HPDE6-E6E7 (cell line): Measurements from ENCODE around the gene MYH9.
"Not testable (repeated sequence)": the region's sequence is repeated elsewhere in the genome, so short reads cannot be mapped to it uniquely, and the experiment has no call there.

Source experiments
- DNase-seq: peaks from one replicate; pipeline ENCODE4 v3.0.0; 2011; ENCODE audit warnings: missing footprints; ENCODE audit errors: extremely low spot score

The MYH9 gene

DNA sequence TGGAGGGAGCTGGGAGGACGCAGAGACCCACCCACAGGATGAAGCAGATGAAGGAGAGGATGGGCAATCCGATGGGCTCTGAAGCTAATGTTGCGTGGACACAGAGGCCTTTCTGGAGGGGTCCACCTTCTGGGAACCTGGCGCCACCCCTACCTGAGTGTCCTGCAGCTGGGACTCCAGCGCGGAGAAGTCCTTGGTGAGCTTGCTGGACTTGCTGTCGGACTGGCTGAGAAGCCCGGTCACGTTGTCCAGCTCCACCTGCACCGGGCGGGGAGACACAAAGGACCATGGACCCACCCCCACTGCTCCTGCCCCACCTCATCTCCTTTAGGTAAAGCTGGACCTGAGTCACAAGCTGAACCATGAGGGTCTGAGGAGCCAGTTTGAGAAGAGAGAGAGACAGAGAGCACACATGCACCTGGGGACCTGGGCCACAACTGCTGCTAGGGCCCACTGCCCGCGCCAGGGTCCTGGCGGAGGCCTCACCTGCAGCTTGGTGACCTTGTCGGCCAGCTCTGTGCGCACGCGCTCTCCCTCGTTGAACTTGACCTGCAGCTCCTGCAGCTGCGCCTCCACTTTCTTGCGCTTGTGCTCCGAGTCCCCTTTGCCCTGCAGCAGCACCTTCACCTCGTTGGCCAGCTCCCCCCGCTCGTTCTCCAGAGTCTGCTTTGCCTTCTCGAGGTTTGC lies 94.0 kb downstream of the MYH9 start:
- DNase-seq, result no peak

DNA sequence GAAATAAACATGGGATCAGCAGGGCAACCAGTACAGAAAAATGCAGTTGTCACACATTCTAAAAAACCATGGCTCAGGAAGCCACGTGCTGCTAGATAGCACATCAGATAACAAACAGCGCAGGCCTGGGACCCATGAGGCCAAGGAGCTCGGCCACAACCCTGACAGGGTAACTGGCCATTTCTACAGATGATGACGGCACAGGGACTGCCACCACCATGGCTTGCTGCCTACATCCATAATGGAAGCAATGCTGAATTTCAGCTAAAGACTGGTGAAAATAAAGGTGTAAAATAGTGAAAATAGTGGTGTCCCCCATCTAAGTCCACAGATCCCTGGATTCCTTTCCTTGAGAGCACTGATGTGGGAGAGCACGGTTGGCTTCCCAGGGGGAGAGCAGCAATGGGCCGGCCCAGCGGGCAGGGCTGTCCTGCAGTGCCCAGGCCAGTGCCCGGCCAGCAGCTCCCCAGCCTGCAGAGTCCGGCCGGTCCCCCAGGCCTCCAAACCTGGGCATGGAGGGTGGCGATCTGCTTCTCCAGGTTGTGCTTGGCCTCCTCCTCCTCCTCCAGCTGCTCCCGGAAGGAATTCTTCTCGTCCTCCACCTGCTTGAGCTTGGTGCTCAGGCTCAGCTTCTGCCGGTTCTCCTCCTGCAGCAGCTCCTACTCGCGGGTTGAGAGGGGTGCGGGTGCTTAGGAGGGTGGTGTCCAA lies 94.8 kb downstream of the MYH9 start:
- DNase-seq, result no peak

DNA sequence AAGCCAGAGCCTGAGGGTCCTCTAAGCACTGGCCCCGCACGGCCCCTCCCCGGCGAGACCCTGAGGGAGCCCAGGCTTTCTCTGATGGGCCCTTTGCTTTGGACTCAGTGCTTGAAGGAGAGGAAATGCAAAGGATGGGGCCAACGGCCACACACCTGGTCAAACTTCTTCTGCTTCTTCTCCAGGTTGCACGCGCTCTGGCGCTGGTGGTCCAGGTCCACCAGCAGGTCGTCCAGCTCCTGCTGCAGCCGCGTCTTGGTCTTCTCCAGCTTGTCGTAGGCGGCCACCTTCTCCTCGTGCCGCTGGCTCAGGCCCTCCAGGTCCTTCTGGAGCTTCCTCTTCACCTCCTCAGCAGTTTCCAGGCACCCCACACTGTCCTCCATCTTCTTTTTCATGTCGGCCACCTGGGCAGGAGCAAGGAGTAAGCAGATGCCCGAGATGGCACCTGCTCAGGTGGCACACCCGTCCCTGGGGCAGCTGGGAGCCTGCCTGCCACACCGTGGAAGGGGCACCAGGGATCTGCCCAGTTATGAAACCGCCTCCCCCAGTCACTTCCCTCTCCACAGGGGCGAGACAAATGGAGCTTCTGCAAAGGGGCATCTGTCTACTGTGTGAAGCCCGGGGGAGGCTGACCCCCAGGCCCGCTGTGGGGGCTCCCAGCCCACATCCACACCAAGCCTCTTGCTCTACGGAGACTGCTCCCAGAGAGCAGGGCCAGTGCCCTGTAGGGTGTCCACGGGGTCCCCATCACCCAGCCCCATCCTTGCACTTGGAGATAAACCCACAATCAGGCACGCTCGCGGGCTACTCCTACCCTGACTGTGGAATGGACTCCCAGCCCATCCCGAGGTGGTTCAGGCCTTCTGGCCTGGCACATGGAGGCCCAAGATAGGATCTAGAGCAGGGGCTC lies 95.7 kb downstream of the MYH9 start:
- no peak for DNase-seq

DNA sequence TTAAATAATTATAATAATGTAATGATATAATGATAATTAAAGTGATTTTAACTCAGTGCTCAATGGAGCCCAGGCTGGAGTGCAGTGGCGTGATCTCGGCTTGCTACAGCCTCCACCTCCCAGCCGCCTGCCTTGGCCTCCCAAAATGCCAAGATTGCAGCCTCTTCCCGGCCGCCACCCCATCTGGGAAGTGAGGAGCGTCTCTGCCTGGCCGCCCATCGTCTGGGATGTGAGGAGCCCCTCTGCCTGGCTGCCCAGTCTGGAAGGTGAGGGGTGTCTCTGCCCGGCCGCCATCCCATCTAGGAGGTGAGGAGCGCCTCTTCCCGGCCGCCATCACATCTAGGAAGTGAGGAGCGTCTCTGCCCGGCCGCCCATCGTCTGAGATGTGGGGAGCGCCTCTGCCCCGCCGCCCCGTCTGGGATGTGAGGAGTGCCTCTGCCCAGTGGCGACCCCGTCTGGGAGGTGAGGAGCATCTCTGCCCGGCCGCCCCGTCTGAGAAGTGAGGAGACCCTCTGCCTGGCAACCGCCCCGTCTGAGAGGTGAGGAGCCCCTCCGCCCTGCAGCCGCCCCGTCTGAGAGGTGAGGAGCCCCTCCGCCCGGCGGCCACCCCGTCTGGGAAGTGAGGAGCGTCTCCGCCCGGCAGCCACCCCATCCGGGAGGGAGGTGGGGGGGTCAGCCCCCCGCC lies 97.2 kb downstream of the MYH9 start:
- not testable (repeated sequence) for DNase-seq

DNA sequence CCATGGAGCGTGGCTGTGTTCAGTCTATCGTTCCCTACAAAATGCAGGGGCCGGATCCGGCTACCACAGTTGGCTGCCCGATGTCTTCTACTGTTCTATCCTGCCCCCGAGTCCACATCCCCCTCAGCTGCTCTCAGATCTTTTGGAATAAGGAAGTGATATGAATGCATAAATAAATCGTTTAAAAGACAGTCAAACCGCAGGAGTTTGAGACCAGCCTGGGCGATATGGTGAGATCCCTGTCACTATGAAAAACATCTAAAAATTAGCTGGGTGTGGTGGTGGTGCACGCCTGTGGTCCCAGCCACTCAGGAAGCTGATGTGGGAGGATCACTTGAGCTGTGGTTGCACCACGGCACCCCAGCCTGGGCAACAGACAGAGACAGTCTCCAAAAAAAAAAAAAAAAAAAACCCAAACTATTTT lies 97.8 kb downstream of the MYH9 start:
- DNase-seq, result not testable (repeated sequence)

DNA sequence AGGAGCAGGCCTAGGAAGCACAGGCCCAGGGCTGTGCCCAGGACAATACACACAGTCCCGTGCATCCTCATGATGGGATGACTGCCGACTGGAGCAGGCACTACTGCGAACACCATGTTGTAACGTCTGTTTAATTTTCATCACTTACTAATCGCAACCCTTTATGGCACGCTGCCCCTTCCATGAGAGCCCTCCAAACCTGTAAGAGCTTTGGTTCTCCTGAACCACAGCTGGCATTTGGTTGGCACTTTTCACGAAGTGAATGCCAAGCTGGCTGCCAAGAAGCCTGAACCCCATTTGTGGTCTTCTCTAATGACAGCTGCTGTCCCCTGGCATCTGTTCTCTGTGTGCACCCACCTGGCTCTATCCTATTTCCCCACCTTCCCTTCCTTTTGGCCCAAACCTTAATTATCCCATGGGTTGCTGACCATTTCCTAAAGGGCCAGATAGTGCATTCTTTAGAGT lies 98.3 kb downstream of the MYH9 start:
- DNase-seq, result no peak

DNA sequence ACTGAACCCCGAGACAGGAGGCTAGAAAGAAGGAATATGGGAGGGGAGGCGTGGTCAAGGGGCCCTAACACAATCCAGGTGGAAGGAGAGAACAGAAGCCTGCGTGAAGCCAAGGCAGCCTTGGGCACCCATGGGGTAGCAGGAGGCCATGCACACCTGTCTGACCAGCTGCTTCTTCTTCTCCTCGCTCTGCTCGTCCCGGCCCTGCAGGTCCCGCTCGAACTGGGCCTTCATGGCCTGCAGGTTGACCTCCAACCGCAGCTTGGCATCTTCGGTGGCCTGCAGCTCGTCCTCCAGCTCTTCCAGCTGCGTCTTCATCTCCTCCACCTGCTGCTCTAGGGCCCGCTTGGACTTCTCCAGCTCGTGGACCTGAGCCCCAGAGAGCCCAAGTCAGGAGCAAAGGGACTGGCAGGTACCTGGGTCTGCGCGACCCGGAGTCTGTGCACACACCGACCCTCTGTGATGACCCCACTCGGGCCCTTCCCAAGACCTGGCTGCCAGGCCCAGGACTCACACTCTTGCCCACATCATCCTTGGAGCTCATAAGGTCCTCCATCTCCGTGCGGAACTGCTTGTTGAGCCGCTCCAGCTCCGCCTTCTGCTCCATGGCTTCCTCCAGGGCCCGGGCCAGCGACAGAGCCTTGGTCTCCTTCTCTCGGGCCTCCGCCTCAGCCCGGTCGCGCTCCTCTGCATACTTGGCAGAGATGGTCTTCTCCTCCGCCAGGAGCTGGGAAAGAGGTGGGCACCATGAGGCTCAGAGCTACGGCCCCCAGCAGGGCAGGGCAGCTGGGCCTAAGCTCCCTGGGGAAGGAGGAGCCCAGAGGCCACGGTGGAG lies 99.0 kb downstream of the MYH9 start:
- no peak for DNase-seq

DNA sequence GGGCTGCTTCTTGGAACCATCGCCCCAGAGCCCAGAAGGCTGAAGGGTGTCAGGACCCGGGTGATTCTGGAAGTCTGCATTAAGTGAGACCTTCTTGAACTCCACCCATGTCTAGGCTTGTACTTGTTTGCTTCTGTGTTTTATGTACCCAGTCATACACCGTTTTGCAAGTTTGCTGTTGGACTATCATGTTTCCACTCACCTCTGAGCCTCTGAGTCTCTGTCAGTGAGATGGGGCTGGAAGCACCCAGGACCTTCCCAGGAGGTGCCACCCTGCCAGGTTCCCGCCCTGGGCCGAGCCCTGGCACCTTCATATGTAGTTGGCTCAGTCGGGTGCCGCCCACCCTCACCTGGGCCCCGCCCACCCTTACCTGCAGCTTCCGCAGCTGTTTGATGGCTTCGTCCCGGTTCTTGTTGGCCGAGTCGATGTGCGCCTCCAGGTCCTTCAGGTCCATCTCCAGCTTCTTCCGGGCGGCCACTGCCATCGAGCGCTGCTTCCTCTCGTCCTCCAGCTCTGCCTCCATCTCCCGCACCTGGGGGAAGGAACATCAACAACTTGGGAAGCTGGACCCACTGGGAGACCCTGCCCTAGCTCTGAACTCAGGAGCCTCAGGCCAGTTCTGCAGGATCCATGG lies 99.8 kb downstream of the MYH9 start:
- DNase-seq, result no peak

DNA sequence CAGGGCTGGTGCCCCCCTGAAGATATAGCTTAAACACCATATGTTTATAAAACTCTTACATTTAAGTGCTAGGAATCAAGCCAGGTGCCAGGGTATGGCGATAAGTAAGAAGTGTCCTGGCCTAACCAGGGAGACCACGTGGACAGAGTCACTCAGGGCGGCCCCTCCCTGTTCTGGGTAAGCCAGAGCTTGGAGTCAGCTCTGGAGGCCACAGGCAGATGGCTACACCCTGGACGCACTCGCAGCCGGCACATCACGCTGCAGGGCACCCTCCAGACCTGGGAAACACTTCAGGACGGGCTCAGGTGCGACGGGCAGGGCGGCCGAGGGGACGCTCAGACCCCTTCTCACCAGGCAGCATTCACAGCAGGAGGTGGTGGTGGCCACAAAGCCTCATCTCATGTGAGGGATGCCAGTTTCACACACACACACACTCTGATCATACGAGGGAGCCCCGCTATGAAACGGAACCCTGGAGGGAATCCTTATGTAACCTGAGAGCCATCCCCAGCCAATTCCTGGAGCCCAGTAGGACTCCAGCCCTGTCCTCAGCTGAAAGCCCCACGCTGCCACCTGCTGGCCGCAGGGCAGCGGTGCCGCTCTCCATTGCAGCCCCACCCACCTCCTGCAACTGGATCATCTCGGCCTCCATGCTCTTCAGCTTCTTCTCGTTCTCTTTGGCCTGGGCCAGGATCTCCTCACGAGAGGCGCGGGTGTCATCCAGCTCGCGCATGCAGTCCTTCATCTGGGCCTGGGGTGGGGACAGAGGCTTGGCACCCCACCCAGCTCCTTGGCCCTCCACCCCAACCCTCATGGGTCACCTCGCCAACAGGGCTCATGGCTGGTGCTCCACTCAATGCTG lies 101.4 kb downstream of the MYH9 start:
- peak; percentile 69 for DNase-seq

DNA sequence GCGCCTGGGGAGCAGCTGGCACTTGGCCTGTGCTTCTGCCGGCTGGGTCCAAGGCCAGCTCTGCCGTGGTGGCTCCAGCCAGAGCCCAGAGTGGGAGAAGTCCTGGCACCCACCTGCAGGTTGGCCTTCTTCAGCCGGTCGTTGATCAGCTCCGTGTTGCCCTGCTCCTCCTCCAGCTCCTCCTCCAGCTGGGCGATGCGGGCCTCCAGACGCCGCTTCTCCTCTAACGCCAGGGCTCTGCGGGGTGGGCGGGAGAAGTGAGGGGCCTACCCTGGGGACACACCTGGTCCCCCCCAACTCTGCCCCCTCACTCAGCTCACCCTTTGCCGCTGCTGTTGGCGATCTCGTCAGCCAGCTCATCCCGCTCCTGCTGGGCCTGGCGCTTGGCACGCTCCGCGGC lies 102.2 kb downstream of the MYH9 start:
- no peak for DNase-seq

DNA sequence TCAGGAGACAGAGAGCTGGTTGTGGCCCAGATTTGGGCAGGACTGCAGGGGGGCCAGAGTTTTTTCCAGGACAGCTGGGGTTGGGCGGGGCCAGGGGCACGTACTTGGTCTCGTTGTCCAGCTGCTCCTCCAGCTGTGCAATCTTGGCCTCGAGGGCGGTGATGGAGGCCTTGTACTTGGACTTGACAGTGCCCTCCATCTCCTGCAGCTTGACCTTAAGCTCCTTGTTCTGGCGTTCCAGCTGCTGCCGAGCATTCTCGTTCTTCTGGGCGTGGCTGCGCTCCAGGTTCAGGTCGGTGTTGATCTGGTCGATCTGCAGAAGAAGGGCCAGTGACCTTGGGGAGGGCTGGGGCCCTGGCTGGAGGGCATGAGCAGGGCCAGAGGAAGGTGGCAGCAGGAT lies 102.8 kb downstream of the MYH9 start:
- no peak for DNase-seq

DNA sequence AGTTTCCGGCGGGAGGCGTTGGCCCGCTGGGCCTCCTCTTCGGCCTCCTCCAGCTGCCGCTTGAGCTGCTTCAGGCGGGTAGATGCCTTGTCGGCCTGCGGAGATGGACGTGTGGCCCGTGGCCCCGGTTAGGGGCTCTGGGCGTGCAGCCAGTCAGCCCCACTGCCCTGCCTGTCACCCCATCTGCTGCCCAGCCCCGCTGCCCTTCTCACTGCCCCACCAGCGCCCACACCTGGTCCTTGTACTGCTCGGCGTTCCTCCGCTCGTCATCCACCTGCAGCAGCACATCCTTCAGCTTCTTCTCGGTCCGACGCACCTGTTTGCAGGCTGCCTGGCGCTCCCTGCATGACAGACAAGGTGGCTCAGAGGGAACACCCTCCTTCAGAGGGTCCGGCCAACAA lies 103.6 kb downstream of the MYH9 start:
- no peak for DNase-seq

DNA sequence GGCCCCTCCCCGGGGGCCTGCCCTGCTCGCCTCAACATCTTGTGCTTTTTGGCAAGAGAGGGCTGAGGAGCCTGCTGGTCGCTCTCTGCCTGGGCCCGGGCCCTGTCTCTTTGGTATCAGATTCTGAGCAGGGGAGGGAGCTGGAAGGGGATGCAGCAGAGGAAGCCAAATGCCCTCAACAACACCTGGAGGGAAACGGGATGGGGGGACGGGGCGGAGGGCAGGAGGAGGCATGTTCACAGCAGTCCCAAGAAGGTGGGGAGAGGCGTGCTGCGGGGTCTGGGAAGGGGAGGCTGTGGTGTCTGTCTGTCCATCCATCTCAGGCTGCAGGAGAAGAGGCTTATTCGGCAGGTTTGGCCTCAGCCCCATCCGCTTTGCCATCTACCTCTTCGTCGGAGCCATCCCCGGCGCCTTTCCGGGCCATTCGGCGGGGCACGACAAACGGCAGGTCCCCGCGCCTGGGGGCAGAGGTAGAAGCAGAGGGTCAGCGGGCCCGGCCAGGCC lies 105.4 kb downstream of the MYH9 start:
- DNase-seq, result no peak

DNA sequence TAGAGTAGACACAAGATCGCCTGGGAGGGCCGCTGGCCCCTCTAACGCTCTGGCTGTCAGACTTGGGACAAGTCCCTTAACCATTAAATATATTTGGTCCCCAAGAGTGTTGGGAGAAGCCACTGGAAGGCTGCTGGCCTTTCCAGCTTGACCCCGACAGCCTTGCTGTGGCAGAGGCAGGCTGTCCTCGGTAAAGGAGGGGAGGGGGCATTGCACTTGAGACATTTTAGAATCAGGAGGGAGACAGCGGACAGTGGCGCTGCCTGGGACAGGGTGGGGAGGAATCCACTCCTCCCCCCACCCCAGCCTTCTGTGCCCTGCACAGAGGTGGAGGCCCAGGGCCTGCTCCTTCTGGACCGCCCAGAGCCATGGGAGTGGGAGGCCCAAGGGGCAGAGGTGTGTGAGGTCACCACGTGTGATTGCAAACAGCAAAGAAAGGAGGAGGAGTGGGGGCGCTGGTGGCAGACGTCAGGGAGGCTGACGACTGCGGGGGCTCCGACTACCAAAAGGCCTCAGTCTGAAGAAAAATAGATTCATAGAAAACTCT lies 105.9 kb downstream of the MYH9 start:
- DNase-seq, result no peak

DNA sequence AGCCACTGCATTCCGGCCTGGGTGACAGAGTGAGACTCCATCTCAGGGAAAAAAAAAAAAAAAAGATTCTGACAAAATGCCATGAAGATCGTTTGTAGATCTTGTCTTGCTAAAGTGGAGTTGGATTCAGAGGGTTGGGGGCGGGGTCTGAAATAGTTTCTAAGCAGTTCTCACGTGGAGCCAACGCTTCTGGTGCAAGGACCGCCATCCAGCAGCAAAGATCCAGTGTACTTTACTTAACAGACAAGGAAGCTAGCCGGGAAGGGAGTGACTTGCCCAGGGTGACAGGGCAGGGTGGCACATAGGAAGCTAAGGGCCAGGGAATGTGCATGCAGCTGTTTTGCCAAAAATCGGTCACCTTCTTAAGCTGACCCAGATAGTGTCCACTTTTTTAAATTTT lies 107.4 kb downstream of the MYH9 start:
- no peak for DNase-seq

DNA sequence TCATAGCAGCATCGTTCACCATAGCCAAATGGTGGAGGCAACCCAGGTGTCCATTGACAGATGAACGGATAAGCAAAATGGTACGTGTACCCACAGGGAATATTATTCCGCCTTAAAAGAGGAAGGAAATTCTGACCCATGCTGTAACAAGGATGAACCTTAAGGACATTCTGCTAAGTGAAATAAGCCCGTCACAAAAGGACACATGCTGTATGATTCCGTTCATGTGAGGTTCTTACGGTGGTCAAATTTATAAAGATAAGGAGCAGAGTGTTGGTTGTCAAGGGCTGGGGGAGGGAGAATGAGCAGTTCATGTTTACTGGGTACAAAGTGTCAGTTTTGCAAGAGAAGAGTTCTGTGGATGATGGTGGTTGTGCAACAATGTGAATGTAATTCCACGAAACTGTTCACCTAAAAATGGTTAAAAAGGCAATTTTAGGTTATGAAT lies 108.5 kb downstream of the MYH9 start:
- no peak for DNase-seq

DNA sequence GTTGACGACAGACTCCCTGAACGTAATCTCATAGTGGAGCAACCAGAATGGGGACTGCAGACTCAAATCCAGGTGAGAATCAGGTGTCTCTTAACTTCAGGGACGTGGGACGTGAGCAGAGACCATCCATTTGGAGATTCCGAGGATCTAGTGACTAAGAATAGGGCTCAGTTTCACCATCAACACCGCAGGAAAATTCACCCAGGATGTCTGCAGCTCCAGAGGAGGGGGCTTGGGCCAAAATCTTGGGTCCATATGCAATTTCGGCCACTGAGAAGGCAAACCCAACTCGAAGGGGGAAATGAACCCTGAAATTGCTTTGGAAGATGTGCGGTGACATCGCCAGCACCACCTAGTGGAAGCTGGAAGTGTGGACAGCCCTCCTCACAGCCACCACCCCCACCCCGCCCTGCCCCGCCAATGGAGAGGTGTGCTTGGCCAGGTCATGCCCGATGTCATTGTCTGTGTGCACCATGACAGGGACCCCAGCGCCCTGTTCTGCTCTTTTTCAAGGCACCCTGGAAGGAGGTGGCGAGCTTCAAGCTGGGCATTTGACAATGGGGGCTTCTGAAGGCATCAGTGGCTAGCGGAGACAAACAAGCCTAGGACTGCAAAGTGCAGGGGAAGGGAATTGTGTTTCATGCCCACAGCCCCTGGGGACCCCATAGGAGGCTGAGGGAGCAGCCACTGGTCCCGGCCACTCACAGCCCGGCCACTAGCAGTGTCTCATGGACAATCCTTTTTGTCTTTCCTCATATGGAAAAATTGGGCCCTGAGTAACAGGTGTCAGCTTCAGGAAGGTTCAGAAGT lies 110.1 kb downstream of the MYH9 start:
- DNase-seq, result peak; percentile 37

DNA sequence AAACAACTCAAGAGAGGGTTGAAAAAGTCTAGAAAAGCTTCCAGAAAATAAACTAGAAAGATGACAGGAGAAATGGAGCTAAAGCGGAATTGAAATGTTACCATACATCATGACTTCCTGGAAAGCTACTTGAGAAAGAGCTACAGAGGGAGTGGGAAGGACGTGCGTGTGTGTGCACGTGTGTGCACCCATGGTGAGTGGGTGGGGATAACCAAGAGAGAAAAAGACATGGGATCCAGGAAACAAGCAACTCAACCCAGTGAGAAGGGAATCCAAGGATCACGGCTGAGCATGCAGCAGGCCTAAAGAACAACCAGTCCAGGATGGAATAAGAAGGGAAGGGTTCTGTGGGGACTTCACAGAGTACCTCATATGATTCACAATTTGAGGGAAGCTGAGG lies 113.2 kb downstream of the MYH9 start:
- no peak for DNase-seq
